H9 (cell line): ENCODE results near the gene RASGRF2. TPM values are rescaled to one million over a fixed set of nuclear protein-coding genes. Genes with fewer than 3 reads are reported as not detected.

Experiments
- DNase-seq: peaks from one replicate; pipeline ENCODE4 v3.0.0-alpha.2; 2017
- H2AFZ ChIP-seq: one replicate; pipeline ENCODE4 v1.6.1; 2013; ENCODE audit warnings: mild to moderate bottlenecking, low read length, control low read depth, moderate library complexity
- H2AK5ac ChIP-seq: 2 replicates; pipeline ENCODE4 v1.6.1; 2013; ENCODE audit warnings: low read length, control low read depth, mixed read lengths; ENCODE audit not compliant: insufficient read length
- H2BK120ac ChIP-seq: one replicate; pipeline ENCODE4 v1.6.1; 2013; ENCODE audit warnings: low read depth, mild to moderate bottlenecking, low read length, control low read depth, inconsistent platforms; ENCODE audit not compliant: poor library complexity, severe bottlenecking
- H2BK12ac ChIP-seq: 2 replicates; pipeline ENCODE4 v1.6.1; 2013; ENCODE audit warnings: low read length, control low read depth, mixed read lengths, low read depth; ENCODE audit not compliant: insufficient read length
- H2BK15ac ChIP-seq: 2 replicates; pipeline ENCODE4 v1.6.1; 2013; ENCODE audit warnings: low read depth, low read length, control low read depth
- H2BK20ac ChIP-seq: one replicate; pipeline ENCODE4 v1.6.1; 2013; ENCODE audit warnings: low read depth, mild to moderate bottlenecking, low read length, control low read depth, inconsistent platforms; ENCODE audit not compliant: poor library complexity, severe bottlenecking
- H2BK5ac ChIP-seq: 2 replicates; pipeline ENCODE4 v1.6.1; 2013; ENCODE audit warnings: low read length, control low read depth, mixed read lengths; ENCODE audit not compliant: insufficient read length
- H3K14ac ChIP-seq: 2 replicates; pipeline ENCODE4 v1.6.1; 2013; ENCODE audit warnings: low read length, control low read depth; ENCODE audit not compliant: insufficient read depth
- H3K18ac ChIP-seq: 2 replicates; pipeline ENCODE4 v1.6.1; 2013; ENCODE audit warnings: low read depth, mild to moderate bottlenecking, mixed read lengths, low read length, control low read depth; ENCODE audit not compliant: insufficient read length
- H3K23ac ChIP-seq: 2 replicates; pipeline ENCODE4 v1.6.1; 2013; ENCODE audit warnings: low read length, control low read depth, mixed read lengths, low read depth; ENCODE audit not compliant: insufficient read length
- H3K23me2 ChIP-seq: 2 replicates; pipeline ENCODE4 v1.6.1; 2013; ENCODE audit warnings: low read depth, mild to moderate bottlenecking, mixed read lengths, low read length, control low read depth; ENCODE audit not compliant: insufficient read length, poor library complexity, severe bottlenecking
- H3K27ac ChIP-seq: 2 replicates; pipeline ENCODE4 v1.5.1; 2013; ENCODE audit warnings: low read length, control low read depth, mixed read lengths, low read depth; ENCODE audit not compliant: insufficient read length
- H3K27me3 ChIP-seq: 2 replicates; pipeline ENCODE4 v1.6.1; 2013; ENCODE audit warnings: low read length, control low read depth, inconsistent platforms; ENCODE audit not compliant: insufficient read depth
- H3K4ac ChIP-seq: 2 replicates; pipeline ENCODE4 v1.6.1; 2013; ENCODE audit warnings: low read depth, mild to moderate bottlenecking, control low read depth, inconsistent platforms, low read length, moderate library complexity
- H3K4me1 ChIP-seq: 2 replicates; pipeline ENCODE4 v1.6.1; 2013; ENCODE audit warnings: low read length, control low read depth, inconsistent platforms; ENCODE audit not compliant: insufficient read depth
- H3K4me2 ChIP-seq: 2 replicates; pipeline ENCODE4 v1.6.1; 2013; ENCODE audit warnings: low read length, control low read depth, mixed read lengths; ENCODE audit not compliant: insufficient read length, insufficient read depth
- H3K56ac ChIP-seq: 2 replicates; pipeline ENCODE4 v1.6.1; 2013; ENCODE audit warnings: low read depth, mild to moderate bottlenecking, mixed read lengths, low read length, control low read depth; ENCODE audit not compliant: insufficient read length
- H3K79me1 ChIP-seq: 2 replicates; pipeline ENCODE4 v1.6.1; 2013; ENCODE audit warnings: low read depth, mild to moderate bottlenecking, moderate library complexity, low read length, control low read depth, inconsistent platforms; ENCODE audit not compliant: insufficient read depth, poor library complexity, severe bottlenecking
- H3K79me2 ChIP-seq: 2 replicates; pipeline ENCODE4 v1.6.1; 2013; ENCODE audit warnings: low read length, control low read depth, inconsistent platforms; ENCODE audit not compliant: insufficient read depth
- H3K9ac ChIP-seq: 2 replicates; pipeline ENCODE4 v1.6.1; 2013; ENCODE audit warnings: low read length, control low read depth, mixed read lengths; ENCODE audit not compliant: insufficient read length; ENCODE audit errors: extremely low read depth
- H3K9me3 ChIP-seq: one replicate; pipeline ENCODE4 v1.6.1; 2013; ENCODE audit warnings: low read depth, low read length, inconsistent platforms; ENCODE audit not compliant: control insufficient read depth
- H3T11ph ChIP-seq: one replicate; pipeline ENCODE4 v1.6.1; 2013; ENCODE audit warnings: mild to moderate bottlenecking, low read length, control low read depth, inconsistent platforms
- H4K20me1 ChIP-seq: one replicate; pipeline ENCODE4 v1.6.1; 2013; ENCODE audit not compliant: control insufficient read depth, insufficient read length, insufficient read depth
- H4K5ac ChIP-seq: 2 replicates; pipeline ENCODE4 v1.6.1; 2013; ENCODE audit warnings: low read depth, mild to moderate bottlenecking, mixed read lengths, low read length, control low read depth; ENCODE audit not compliant: insufficient read length
- H4K8ac ChIP-seq: replicated peaks from 2 replicates; pipeline ENCODE4 v1.6.1; 2013; ENCODE audit warnings: low read length, control low read depth, mixed read lengths, low read depth; ENCODE audit not compliant: insufficient read length
- H4K91ac ChIP-seq: 2 replicates; pipeline ENCODE4 v1.6.1; 2013; ENCODE audit warnings: low read depth, mild to moderate bottlenecking, moderate library complexity, mixed read lengths, low read length, control low read depth; ENCODE audit not compliant: insufficient read length
- H3K27ac Mint-ChIP-seq, 3 experiments: 2 replicates in 2 of 3; 3 replicates in 1 of 3; pipeline ENCODE4 v1.8.0; 2020 to 2021; ENCODE audit warnings: mixed read lengths in 3 of 3, mild to moderate bottlenecking in 1 of 3, moderate library complexity in 1 of 3
- H3K27me3 Mint-ChIP-seq: 2 replicates; pipeline ENCODE4 v1.8.0; 2021; ENCODE audit warnings: low read depth, mild to moderate bottlenecking, moderate library complexity, mixed read lengths
- H3K36me3 Mint-ChIP-seq, 3 experiments: 2 replicates in 2 of 3; 3 replicates in 1 of 3; pipeline ENCODE4 v1.8.0; 2020 to 2021; ENCODE audit warnings: low read depth in 3 of 3, mixed read lengths in 3 of 3; ENCODE audit not compliant: insufficient read depth in 1 of 3
- H3K4me1 Mint-ChIP-seq, 2 experiments: 2 replicates each; pipeline ENCODE4 v1.8.0; 2020; ENCODE audit warnings: mixed read lengths in 2 of 2
- H3K4me3 Mint-ChIP-seq, 2 experiments: 2 replicates in 1 of 2; 3 replicates in 1 of 2; pipeline ENCODE4 v1.8.0; 2020 to 2021; ENCODE audit warnings: mild to moderate bottlenecking in 2 of 2, mixed read lengths in 2 of 2, moderate library complexity in 1 of 2
- H3K9me3 Mint-ChIP-seq, 2 experiments: 2 replicates in 1 of 2; 3 replicates in 1 of 2; pipeline ENCODE4 v1.8.0; 2020; ENCODE audit warnings: mild to moderate bottlenecking in 2 of 2, mixed read lengths in 2 of 2, moderate library complexity in 1 of 2
- WGBS: extraction: QIAGEN DNeasy Blood & Tissue Kit; methylation state at CpG from one replicate; pipeline ENCODE4 v1.1.7; 2013; ENCODE audit warnings: missing lambda C conversion rate, low lambda C conversion rate, mixed read lengths; ENCODE audit not compliant: insufficient read length; ENCODE audit errors: extremely low coverage; 5-methylcytosine and 5-hydroxymethylcytosine counted together
- total RNA-seq: library from RNA; stranded (reverse); gene quantifications from 2 replicates; pipeline ENCODE4 v1.2.1, GENCODE V29; 2021
- TF ChIP-seq, protein P1 (sequence below): fragments of 200-600 bp; sonication (generic); conservative IDR thresholded peaks from 3 replicates; pipeline ENCODE4 v1.8.0; 2021; ENCODE audit warnings: antibody characterized with exemption, mild to moderate bottlenecking

The RASGRF2 gene
- total RNA-seq, 1 experiment from 2014 or later = 13.5 TPM

DNA sequence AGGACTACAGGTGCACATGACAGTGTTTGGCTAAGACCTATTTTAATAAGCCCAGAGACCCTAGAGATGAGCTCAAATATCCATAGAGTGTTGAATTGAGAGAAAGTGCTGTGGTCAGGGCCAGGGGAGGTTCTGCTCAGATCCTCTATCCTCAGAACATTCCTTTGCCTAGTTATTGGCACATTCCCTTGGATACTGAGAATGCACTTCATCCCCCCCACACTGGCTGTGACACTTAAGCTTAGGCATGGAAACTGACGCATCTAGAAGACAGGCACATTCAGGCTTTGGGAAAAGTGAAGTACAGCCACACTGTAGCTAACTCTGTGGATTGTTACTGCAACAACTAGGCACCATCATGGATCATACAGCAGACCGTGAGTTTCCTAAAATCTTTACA, 27.1 kb upstream of the RASGRF2 start:
- Histone ChIP-seq H2BK15ac (no peak overlapping the region), H3K9ac (no peak overlapping the region), H2BK5ac (no peak overlapping the region), H2BK120ac (no peak overlapping the region), H4K91ac (no peak overlapping the region), H3K79me1 (no peaks in the 10 kb centered on the region), H3K23ac (no peak overlapping the region), H3T11ph (no peak overlapping the region), H3K14ac (no peak overlapping the region), H3K4me2 (no peak overlapping the region), H4K5ac (no peak overlapping the region), H4K8ac (no peak overlapping the region), H3K27ac (no peak overlapping the region), H3K56ac (no peak overlapping the region), H3K23me2 (no peaks in the 10 kb centered on the region), H2AK5ac (no peak overlapping the region), H3K4ac (no peak overlapping the region), H3K27me3 (no peaks in the 10 kb centered on the region), H3K18ac (no peak overlapping the region), H3K4me1 (0 out of 2 replicates have a peak, but pooled peaks cover 2% of the 10 kb centered on the region), H2BK12ac (no peak overlapping the region), H3K9me3 (no peaks in the 10 kb centered on the region), H2BK20ac (no peak overlapping the region), H3K79me2 (no peaks in the 10 kb centered on the region; the same call in 1 of the 2 replicates), H4K20me1 (no peaks in the 10 kb centered on the region), H2AFZ (no peak overlapping the region)
- no peak overlapping the region for H3K4me3 Mint-ChIP-seq
- peak overlapping the region in 1 of 3 experiments; percentile 48; a peak in 1 of 7 replicates for H3K27ac Mint-ChIP-seq
- TF ChIP-seq, protein P1, sequence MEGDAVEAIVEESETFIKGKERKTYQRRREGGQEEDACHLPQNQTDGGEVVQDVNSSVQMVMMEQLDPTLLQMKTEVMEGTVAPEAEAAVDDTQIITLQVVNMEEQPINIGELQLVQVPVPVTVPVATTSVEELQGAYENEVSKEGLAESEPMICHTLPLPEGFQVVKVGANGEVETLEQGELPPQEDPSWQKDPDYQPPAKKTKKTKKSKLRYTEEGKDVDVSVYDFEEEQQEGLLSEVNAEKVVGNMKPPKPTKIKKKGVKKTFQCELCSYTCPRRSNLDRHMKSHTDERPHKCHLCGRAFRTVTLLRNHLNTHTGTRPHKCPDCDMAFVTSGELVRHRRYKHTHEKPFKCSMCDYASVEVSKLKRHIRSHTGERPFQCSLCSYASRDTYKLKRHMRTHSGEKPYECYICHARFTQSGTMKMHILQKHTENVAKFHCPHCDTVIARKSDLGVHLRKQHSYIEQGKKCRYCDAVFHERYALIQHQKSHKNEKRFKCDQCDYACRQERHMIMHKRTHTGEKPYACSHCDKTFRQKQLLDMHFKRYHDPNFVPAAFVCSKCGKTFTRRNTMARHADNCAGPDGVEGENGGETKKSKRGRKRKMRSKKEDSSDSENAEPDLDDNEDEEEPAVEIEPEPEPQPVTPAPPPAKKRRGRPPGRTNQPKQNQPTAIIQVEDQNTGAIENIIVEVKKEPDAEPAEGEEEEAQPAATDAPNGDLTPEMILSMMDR = no peak
- no peak for DNase-seq
- no peaks in the 10 kb centered on the region for H3K27me3 Mint-ChIP-seq
- H3K4me1 Mint-ChIP-seq = peaks cover 6 to 17% of the 10 kb centered on the region in 2 experiments; a peak in 3 of 4 replicates
- H3K9me3 Mint-ChIP-seq = no peaks in the 10 kb centered on the region
- H3K36me3 Mint-ChIP-seq = no peaks in the 10 kb centered on the region
- WGBS = no CpG with 5 or more reads among the region's 2 CpGs
